Erythroblast (primary cell): ENCODE data around the gene CUL1.

Source experiments
- GATA1 ChIP-seq: IDR thresholded peaks from 2 replicates; pipeline ENCODE4 v1.6.1; 2011; ENCODE audit warnings: low read depth, mild to moderate bottlenecking, control low read depth, low read length, moderate library complexity
- POLR2A ChIP-seq: IDR thresholded peaks from 2 replicates; pipeline ENCODE4 v1.6.1; 2011; ENCODE audit warnings: mild to moderate bottlenecking, low read length

GRCh38 chr7:148650232-148650858 lies 48.4 kb upstream of the CUL1 start:
- no peak for TF ChIP-seq POLR2A
- TF ChIP-seq GATA1, result no peak
